CD4-positive, alpha-beta T cell treated with Interferon gamma for 1 hour (primary cell): Measurements from ENCODE around the gene MST1.

Experiments used
- DNase-seq: peaks from one replicate; pipeline ENCODE4 v3.0.0-alpha.2; 2020

MST1 gene

DNA sequence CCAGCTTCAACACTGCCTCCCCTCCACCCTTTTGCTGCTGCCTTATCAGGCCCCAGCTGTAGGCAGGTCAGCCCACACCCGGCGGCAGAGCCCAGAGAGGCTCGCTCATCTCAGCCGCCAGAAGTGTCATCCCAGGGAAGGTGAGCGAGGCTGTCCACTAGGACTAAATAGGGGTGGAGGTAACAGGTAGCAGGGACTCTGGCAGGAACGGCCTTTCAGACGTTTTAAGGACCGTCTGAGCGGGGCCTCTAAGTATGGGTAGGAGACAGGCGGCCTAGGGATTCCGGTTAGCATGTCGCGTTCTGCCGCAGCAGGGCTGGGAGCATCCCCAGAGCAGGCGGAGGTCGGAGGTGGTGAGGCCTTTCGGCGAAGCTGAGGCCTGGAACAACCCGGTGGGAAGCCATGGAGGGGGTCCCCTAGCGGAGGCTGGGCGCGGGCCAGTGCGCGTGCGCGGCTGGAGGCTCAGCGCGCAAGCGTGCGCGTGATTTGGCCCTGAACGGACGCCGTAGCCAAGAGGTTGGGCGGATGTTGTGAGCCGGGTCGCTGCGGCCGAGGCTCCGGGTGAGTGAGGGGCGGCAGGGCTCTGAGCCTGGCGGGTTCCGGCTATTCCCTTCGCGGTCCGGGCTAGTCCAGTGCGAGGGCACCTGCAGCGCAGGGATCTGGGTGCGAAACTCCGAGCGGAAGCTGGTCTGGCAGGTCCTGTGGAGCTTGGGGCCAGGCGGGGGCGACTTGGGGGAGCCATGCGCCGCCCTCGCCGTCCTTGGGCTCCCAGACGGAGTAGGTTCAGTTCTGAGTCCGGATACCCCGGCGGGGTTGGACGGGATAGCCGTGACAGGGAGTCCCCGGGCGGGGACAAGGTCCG, at the start of gene MST1, which contains the start of gene RNF123:
TSS of gene MST1 (minus strand) at position 429 of the 862 bp plus-strand sequence. CDS start 783 bp downstream, outside the sequence.
TSS of gene RNF123 (plus strand) at position 512 of the 862 bp plus-strand sequence. CDS start 1,609 bp downstream, outside the sequence.
- peak; percentile 88 for DNase-seq

DNA sequence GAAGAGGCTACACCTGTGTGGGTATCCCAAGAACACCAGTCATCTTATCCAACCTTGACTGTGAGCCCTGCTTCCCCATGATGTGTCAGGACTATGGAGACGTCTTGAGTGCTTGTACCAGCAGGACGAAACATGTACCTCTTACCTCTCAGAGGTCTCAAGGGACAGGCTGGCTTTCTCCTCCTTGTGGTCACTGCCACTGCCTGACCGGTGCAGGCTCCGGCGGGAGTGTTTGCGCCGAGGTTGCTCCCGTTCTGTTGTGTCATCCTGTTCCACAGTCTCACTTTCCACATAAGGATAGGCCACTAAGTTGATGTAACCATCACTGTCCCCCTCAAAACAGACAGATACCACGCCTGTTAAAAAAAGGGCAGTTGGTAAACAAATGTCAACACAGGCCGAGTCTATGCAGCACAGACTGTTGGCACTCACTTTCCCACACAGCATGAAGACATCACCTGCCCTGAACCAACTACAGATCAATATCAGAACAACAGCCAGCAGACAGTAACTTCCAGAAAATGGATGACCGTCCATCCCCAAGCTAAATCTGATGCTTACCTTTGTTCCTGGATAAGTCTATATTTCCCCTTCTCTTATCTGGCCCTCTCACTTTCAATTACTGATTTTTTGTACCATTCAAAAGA, 48.9 kb upstream of the MST1 start:
- no peak for DNase-seq

DNA sequence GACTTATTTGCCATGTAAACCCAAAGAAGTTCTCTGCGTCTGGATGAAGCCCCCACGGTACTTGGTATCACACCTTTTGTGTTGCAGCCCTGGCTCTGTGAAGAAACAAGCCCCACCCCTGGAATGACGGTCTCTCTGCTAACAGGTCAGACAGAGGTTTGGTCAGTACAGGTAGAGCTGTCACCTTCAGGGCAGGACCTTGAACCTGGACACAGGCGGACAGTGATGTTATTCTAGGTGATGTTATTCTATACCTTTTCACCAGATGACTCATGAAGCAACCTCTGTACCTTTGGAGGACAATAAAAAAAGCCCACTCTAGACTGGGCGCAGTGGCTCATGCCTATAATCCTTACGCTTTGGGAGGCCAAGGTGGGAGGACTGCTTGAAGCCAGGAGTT, 45.5 kb upstream of the MST1 start:
- DNase-seq = no peak

DNA sequence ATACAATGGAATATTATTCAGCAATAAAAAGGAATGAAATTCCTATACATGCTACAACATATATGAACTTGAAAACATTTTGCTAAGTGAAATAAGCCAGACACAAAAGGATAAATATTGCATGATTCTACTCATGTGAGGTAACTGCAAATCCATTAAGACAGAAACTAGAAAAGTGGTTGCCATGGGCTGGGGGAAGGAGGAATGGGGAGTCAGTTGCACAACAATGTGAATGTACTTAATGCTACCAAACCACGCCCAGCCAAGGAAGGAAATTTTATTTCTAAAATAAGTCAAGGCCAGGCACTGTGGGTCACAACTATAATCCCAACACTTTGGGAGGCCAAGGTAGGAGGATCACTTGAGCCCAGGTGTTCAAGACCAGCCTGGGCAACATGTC, 44.3 kb upstream of the MST1 start:
- DNase-seq = no peak

DNA sequence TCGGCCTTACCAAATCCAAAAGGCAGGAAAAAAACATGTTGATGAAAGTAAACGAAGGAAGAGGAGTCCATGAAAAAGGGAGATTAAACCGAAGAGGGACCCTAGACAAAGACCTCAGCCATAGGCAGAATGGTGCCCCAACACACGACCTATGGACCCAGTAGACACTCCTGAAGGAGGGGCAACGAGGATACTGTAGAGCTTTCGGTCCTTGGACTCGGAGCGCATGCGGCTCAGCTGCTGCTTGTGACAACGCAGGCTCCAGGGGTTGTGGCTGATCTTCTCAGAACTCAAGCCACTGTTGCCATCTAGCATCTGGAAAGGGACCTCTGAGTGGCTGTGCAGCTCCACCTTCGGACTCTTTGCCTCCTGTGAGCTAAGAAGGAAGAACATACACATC, 43.3 kb upstream of the MST1 start:
- no peak for DNase-seq

DNA sequence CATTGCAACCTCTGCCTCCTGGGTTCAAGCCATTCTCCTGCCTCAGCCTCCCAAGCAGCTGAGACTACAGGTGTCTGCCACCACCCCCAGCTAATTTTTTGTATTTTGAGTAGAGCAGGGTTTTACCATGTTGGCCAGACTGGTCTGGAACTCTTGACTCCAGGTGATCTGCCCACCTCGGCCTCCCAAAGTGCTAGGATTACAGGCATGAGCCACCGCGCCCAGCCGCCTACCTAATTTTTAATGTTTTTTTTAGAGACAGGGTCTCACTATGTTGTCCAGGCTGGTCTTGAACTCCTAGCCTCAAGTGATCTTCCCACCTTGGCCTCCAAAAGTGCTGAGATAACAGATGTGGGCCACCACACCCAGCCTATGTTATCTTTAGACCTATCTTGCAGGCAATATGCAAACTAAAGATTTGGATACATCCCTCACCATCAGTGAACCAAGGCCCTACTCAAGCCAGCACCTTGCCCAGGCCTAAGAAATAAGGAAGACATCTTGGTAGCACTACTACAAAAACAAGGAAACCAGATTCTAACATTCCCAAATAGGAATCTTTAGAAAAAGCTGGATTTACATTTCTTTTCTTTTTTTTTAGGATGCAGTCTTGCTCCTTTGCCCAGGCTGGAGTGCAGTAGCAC, 40.8 kb upstream of the MST1 start:
- DNase-seq = no peak

DNA sequence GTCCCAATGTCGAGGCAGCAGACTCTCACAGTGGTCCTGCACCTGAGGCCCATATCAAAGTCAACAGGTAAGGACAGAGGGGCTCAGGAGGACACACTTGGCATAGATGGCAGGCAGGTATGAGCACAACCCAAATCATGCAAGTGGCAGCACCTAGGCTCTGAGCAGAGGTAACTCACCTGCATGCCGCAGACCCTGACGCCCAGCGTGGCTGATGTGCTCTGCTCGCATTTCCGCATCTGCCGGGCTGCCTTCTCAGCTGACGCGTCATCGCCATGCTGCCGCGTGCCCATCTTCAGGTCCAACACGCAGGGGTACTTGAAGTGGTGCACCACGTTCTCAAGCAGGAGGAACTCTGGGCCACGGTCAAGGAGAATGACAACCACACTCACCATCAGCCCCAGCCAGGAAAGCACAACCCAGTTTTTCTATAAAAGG, 38.7 kb upstream of the MST1 start:
- no peak for DNase-seq

DNA sequence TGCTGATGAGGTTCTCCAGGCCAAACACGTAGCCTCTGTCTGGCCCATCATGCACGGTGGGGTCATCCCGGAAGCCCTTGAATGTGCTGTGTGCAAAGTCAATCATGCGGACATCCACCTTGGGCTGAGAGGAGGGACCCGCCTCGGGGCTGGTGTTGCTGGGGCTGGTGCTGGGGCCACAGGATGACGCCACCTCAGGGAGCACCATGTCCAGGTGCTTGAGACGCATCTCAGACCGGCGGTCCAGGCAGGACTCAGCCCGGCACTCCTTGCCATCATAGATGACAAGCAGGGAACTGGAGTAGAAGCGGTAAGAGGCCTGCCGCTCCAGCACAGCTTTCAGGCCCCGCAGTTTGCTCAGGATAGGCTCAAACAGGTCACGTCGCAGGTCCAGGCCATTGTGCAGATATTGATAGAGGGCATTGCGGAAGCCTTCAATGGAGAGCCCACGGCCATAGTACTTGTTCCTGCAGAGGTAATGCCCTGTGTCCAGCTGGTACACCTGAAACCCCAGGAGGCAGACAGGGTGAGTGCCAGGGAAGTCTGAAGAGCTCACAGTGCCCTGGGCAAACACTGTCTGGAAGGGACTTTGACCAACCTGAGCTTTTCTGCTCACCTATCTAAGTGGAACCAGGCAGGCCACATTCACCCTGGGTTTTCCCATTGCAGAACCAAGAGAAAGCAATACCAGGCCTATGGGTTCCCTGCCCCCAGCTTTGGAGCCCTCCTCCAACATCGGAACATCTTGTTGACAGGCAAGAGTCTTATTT, 38.1 kb upstream of the MST1 start:
- no peak for DNase-seq

DNA sequence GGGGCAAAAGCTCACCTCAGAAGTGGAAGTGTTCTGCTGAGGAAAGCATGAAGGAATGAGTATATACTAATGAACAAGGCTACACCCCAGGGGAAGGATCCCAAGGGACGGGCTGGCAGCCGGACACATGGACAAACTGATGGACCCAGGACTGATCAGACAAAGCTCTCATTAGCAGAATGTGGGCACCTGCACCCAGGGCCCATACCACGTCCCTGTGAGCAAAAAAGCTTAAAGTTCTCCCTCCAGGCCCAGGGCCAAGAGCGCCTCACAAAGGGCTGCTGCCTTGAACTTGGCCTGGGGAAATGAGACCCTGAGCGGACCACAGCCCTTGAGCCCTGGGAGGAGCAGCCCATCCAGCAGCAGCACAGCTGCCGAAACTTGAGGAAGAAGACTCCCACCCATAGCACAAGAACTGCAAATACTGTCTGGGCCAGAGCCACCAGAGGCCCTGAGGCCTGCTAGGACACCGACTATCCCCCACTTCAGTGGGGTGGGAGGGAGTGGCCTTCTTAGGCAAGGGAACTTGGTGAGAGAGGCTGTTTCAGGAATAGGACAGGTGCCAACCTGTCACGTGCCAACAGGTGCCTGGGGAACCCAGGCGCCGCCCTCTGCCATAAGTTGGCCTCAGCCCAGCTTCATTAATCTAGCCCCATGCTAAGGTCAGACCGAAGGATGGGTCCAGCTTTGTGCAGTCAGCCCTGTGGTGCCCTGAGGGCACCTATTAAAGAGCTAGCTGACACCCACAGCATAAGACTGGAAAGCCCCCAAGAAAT, 36.8 kb upstream of the MST1 start:
- DNase-seq = no peak

DNA sequence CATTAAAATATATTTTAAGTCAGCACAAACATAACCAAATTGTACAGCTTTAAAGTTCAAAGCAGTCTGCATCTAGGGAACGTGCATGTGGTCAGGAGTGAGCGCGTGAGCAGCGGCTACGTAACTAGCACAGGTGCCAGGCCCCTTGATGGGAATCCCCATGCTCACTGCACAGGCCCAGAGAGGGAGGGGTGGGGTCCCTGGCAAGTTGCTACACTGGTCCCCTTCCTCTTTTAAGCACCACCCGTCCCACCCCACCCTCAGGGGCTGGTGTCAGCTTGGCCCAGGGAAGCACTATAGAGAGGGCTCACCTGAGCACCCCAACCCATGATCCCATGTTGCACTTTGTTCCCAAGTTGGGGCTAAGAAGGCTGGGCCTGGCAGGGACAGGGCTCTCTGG, 35.3 kb upstream of the MST1 start:
- peak; percentile 79 for DNase-seq

DNA sequence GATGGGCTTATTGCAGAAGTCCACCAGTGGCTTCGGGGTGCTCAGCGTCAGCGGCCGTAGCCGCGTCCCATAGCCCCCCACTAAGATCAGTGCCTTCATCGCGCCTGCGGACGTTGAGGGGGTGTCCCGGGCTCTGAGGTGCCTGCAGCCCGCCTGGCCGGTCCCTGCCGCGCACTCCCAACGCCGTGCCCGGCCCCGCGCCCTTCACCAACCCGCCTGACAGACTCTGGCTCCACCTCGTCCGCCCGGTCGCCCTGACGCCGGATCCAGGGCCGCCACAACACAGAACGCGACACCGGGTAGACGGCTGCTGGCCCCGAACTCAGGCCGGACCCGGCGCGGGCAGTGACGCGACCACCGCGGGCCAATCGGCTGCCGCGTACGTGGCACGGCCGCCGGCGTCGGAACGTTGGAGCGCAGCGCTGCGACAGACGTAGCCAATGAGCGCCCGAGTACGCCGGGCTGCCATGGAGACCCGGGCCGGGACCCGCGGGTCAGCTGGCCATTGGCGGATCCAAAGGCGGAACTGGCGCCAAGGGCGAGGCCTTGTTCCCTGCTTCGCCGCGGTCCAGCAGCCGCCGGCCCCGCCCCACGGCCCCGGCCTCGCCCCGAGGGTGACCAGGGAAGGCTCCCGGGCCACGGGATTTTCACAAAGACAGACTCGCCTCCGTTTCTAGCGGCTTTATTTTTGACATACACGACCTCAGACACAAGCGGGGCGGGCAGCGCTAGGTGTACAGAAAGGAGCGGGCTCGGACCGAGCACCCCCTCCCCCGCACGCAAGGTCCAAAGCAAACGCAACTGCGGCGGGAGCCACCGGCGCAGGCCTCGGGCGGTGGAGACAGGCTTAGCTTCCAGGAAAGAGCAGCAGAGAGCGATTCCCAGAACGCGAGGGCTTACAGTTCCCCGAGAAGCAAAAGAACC, 34.6 kb upstream of the MST1 start, which contains the start of gene GMPPB:
TSS of gene GMPPB (minus strand) at position 324 of the 924 bp plus-strand sequence. CDS start at position 99, 225 bp downstream.
- peak; percentile 93 for DNase-seq

DNA sequence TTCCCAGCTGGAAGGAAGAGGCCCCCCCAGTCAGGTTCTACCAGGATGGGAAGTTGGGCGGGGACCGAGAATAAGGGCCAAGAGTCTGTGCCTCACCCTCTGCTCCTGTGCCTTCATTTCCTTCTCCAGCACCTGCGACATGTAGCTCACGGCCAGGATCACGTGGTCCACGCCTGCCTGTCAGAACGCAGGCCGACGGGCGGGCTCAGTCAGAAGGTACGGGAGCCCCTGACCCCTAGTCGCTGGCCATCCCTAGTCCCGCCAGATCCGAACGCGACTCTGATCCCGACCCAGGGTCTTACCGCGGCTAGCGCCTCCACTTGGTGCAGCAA, 34.0 kb upstream of the MST1 start:
- peak; percentile 59 for DNase-seq

DNA sequence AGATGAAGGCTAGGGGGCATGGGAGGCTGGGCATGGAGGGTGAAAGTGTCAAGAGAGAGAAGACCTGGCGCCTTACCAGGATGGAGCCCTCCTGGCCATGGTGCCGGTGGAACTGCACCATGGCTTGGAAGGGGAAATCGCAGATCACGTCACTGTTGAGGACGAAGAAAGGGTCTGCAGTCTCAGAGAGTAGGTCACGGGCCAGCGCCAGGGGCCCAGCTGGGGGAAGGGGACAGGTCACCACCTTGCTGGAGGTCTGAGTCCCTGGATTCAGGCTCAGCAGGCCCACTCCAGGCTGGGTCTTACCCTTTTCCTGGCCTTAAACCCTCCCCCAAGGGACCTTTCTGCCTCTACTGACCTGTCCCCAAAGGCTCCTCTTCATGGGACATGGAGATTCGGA, 33.6 kb upstream of the MST1 start:
- no peak for DNase-seq

DNA sequence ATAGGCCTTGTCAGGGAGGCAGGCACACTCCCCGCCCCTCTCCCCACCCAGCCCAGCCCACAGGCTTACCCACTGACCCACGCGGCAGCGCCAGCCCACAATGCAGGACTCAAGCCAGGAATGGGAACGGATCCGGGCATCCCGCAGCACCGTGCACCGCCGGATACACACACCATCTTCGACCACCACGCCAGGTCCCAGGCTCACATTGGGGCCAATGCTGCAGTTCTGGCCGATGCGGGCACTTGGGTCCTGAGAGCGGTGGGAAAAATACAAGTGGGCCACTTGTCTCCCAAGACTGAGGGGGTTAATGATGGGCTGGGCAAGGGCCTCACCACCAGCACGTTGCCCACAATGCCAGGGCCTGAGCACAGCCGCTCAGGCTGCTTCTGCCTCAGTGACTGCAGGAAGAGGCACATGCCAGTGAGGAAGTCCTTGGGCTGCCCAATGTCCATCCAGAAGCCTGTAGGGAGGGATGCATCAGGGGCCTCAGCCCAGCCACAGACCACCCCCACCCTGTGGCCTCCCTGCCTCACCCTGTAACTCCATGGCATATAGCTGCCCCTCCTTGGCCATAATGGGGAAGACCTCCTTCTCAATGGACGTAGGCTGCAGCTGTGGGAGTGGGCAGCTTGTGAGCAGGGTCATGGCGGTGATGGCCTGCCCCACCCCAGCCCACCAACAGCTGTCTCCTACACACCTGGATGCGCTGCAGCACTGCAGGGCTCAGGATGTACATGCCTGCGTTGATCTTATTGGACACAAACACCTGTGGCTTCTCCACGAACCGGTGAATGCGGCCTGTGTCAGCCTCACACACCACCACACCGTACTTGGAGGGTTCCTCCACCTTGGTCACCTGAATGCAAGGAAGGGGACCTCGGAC, 32.9 kb upstream of the MST1 start:
- DNase-seq = no peak

DNA sequence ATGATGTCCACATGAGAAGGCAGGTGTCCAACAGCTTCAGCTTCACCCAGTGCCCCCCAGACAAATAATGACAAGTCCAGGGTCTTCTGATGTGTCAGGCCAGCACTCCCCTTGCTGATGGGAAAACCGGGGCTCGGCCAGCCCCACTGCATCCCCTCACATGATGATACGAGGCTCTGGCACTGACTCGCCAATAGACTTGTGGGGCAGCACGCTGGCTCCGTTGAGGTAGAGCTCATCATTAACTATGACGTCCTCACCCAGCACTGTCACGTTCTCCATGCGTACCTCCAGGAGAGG, 32.3 kb upstream of the MST1 start:
- DNase-seq = no peak

DNA sequence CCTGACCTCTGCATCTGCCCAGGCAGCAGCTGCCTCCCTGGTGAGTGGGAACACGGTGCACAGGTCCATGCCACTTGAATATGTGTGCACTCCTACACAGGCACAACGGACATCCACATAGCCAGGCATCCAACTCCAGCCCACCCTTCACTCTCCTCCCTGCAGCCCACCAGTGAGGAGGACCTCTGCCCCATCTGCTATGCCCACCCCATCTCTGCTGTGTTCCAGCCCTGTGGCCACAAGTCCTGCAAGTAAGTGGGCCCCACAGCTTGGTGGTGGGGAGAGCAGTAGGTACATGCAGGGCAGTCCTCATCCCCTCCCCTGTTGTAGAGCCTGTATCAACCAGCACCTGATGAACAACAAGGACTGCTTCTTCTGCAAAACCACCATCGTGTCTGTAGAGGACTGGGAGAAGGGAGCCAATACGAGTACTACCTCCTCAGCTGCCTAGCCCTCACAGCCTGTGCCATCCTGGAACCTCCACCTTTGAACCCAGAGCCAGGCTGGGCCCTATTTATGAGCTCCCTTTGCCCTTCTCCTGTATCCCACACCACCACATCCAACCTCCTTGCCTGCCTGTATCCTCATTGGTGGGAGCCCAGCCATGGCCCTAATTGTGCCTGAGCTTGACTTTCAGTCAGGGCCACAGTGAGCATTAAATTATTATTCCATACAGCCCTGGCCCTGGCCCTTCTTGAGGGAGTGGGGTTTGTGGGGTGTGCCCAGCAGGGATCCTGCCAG, 31.8 kb upstream of the MST1 start:
- no peak for DNase-seq

DNA sequence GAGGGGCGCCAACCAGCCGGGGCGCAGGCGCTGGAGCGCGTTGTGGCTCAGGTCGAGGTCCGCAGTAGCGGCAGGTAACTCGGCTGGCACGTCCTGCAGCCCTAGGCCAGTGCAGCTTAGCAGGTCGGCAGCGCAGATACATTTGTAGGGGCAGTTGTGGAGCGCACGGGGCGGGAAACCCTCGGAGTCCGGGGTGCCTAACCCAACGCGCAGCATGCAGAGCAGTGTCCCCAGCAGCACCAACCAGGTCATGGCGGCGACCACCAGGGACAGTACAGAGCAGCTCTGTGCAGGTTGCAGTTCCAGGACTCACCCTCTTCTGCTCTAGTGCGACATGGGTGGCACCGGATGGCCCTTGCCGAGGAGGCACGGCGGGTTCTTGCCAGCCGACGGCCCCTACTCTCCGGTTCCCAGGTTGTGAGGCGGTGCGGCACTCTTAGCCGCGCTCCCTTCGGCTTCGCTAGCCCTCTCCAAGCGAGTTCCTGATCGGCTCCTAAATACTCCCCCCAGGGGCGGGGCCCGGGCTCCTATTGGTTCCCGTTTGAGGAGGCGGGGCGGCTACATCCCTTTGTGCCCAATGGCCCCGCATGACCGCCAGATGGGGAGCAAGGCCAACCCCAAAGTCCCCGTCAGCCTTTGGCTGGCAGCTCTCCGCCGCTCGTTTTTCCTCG, 30.1 kb upstream of the MST1 start, which contains the start of gene AMIGO3:
TSS of gene AMIGO3 (minus strand) at position 471 of the 671 bp plus-strand sequence. CDS start at position 252, 219 bp downstream.
- DNase-seq = peak; percentile 88

DNA sequence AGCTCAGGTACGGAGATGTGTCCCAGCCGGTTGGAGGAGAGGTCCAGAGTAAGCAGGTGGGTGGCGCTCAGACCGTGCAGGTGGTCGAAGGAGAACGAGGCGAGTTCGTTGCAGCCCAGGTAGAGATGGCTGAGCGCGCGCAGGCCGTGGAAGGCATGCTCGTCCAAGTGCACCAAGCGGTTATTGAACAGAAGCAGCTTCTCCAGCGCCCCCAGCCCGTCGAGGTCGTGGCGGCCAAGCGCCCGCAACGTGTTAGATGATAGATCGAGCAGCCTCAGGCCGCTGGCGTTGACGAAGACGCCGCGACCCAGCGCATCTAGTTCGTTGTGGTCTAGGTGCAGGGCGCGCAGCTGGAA, 29.6 kb upstream of the MST1 start:
- no peak for DNase-seq
